KG1 (cell line): Measurements from ENCODE around the gene TEK.

Experiments used
- DNase-seq: peaks from one replicate; lab custom pipeline; 2025; lab: John Stamatoyannopoulos, UW

TEK gene

DNA sequence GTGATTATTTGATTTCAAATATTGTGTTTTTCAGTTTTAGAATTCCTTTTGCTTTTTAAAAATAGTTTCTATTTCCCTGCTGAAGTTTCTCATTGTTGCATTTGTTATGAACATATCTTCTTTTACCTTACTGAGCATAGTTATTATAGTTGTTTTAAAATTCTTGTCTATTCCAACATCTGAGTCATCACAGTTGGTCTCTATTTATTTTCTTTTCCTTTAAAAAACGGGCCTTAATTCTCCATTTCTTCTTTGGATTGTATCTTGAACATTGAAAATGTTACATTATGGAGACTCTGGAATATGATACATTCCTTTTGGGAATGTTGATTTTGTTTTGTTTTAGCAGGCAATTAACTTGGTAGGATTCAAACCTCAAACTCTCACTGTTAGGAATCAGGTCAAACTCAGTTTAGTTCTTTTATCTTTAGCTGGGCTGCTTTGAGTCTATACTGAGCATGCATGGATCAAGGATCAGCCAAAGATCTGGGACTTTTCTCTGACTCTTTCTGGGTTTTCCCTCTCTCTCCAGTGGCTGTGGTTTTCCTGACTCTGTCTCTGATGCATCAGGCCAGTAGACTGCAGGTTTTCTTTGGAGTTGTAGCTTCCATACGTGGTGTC lies 70.3 kb downstream of the TEK start:
- no peak for DNase-seq

DNA sequence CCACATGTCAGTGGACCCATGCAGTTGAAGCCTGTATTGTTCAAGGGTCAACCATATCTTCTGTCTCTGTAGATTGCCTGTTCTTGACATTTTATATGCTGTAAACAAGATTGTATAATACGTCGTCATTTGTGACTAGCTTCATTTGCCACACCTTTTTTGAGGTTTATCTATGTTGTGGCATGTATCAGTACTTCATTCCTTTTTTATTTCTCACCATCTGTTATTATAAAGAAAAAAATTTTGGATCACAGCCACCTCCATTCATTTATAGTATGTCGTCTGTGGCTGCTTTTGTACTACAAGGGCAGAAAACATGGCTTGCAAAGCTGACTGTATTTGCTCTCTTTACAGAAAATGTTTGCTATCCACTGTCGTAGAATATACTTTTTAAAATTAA lies 72.4 kb downstream of the TEK start:
- DNase-seq, result no peak

DNA sequence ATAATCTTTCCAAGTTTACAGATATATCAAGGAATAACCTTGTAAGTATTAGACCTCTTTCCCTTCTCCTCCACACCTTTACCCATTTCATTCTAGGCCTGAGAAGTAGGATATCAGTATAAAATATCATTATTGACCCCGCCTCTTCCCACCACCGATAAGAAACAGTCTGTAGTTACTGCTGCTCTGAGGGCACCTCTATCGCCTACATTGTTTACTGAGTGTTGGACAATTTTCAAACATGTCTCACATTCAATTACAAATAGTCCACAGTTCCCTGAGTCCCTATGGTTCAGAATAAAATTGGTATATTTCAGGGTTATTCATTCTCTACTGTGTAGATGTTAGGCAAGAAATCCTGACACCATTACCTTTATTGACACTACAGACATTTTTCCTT lies 73.4 kb downstream of the TEK start:
- no peak for DNase-seq

DNA sequence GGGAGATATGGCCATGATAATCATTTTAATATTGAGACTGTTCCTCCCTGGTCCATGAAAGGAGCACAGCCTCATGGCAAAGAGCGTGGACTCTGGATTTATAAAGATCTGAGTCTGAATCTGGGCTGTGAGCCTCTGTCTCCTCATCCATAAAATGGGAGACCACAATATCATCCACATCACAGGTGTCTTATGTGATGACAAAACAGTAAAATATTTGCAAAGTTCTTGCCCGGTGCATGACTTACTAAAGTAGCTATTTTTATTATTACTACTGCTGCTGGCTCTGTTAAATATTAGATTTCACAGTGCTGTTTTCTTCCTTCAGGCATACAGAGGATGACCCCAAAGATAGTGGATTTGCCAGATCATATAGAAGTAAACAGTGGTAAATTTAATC lies 74.1 kb downstream of the TEK start:
- no peak for DNase-seq

DNA sequence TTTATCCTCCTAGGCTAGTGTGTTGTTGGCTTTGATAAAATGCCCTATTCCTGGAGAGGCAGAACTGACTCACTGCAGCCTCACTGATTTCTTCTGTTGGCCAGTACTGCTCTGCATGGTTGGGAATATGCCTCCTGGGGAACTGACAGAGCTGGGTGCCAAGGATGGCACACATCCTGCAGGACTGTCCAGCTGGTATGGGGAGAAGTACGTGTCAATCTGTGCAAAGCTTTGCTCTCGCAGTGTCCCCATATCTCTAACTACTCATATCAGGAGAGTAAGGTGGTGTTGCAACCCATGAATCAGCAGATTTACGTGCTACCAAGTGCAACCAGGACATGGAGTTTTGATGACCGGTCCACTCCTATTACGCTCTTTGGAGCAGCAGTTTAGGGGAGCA lies 74.7 kb downstream of the TEK start:
- DNase-seq, result no peak

DNA sequence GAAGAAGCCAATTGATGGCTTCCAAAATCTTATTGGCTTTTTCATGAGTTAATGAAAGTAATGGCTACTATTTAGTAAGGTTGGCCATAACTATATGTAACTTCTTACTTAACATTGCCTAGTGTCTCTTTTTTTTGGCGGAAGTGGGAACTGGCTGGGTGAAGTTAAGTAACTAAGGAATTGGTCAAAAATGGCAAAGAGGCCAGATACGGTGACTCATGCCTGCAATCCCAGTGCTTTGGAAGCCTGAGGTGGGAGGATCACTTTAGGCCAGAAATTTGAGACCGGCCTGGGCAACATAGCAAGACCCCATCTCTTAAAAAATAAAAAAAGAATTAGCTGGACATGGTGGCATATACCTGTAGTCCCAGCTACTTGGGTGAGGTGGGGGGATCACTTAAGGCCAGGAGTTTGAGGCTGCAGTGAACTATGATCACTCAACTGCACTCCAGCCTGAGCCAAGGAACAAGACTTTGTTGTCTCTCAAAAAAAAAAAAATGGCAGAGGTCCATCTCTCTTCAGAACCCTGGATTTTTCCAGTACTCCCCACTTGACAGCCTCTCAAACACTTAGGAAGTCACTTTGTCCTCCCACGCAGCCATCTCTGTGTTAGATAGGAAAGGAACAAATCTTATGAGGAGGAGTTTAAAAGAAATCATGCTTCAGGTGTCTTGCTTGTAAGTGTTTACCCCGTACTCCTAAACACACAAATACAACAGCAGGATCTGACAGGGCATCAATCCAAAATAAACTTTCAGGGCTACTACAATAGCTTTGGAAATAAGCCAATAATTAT lies 75.7 kb downstream of the TEK start:
- DNase-seq, result no peak

DNA sequence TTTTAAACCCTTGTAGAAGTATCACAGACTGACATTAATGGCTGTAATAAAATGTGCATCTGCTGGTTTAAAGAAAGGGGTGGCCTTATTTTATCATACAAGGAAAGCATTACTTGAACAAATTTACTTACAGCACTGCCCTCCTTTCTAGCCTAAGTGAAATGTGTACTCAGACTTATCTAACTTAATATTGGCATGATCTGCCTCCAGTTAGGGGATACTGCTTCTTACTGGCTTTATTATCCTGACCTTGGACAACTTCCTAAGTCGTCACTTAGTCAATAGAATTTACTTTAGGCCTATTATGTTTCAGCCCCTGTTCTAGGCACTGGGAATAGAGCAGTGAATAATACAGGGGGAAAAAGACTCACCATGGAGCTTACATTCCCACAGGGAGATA lies 79.4 kb downstream of the TEK start:
- no peak for DNase-seq

DNA sequence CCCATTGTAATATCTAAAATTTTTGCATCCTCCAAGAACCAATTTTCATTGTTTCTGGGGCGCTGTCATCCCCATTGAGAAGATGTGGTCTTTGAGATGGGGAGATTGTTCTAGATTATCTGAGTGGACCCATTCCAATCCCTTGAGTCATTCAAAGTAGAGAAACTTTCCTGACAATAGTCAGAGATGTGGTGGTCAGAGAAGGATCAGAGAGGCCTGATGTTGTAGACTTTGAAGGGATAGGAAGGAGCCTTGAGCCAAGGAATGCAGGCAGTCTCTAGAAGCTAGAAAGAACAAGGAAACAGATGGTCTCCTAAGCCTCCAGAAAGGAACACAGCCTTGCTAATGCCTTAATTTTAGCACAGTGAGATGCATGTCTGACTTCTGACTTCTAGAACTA lies 80.4 kb downstream of the TEK start:
- no peak for DNase-seq

DNA sequence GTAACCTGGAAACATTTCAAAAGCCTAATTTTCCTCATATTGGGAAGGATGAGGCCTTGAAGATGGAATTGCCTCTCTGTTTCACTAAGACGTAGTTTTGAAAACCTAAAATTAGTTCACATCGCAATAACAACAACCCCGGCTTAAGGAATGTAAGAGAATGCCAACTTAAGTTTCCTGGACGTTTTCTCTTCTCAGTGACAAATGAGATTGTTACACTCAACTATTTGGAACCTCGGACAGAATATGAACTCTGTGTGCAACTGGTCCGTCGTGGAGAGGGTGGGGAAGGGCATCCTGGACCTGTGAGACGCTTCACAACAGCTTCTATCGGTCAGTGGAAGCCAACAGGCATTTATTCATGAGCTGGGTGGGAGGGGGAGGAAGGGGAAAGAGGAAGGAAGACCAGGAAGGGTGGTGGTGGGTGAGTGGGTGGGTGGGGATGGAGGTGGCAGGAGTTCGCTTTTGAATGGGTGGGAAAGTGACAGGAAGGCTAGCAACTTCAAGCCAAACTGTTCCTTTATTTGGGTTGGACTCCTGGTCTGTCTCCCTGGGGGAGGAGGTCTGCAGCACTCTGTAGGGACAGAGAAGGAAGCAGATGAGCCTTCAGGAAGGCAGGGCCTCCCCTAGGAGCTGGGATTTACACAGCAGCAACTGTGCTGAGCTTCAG lies 83.4 kb downstream of the TEK start:
- DNase-seq, result no peak

DNA sequence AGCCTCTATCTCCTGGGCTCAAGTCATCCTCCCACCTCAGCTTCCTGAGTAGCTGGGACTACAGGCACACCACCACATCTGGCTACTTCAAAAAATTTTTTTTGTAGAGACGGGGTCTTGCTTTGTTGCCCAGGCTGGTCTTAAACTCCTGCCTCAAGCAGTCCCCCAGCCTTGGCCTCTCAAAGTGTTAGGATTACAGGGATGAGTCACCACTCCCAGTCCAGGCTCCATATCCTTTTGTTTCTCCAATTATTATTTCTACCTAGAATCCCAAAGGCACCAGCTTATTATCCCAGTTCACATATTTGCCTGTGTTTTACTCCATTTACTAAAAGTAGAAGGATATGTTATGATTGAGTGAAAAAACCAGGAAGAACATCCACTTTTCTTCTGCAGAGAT lies 84.9 kb downstream of the TEK start:
- DNase-seq, result no peak

DNA sequence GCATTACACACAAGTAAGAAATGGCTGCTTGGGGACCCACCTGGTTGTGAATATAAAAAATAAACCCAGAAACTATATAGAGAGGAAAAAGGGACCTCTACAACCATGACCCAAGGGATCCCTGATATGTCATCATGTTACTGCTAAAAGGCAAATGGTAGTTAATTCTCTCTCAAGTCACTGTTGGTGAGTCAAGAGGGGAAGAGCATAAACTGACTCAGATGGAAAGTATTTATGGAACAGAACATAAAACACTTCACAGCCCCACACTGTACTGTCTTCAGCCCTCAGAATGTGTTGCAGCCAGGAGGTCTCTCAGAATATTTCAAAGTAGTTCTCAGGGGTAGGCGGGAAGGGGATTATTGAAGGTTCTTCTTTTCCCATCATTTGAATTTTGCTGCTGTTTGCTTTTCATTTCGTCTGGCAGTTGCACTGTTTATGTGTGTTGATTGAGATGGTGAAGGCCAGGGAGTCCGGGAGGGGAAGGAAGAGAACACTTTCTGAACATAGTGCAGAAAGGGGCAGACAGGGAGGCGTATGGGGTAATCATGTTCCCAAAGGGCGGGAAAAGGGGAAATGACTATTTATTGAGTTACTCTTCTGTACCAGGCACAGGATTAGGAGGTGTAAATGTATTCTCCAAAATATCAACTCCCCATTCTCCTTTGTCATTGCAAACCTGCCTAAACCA lies 85.5 kb downstream of the TEK start:
- DNase-seq, result no peak

DNA sequence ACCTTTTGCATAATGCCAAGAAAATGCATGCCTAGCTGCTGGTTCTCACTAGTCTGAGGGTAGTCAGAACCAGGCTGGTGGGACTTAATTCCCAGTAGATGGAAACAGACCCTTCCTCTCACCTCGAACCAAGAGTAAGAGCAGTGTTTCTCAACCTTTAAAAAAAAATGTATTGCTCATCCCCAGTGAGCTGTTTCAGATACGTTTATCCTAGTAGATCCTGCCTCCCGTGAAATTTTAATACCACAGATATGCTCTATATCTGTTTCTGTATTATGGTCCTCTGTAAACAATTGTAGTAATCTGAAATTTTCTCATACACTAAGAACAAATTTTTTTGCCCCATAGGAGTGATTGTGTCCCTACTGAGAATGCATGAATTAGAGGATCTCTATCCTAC lies 86.2 kb downstream of the TEK start:
- DNase-seq, result no peak

DNA sequence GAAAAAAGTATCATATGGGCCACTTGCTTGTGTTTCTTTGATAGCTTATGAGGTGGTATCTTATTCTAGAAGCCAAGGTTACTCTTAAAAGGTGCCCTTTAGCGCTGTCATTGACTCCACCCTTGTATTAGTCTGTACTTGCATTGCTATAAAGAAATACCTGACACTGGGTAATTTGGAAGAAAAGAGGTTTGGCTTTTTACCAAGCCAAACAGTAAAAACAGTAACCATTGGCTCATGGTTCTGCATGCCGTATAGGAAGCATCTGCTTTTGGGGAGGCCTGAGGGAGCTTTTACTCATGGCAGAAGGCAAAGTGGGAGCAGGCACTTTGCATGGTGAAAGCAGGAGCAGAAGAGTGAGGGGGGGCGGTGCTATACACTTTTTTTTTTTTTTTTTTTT lies 87.4 kb downstream of the TEK start:
- no peak for DNase-seq

DNA sequence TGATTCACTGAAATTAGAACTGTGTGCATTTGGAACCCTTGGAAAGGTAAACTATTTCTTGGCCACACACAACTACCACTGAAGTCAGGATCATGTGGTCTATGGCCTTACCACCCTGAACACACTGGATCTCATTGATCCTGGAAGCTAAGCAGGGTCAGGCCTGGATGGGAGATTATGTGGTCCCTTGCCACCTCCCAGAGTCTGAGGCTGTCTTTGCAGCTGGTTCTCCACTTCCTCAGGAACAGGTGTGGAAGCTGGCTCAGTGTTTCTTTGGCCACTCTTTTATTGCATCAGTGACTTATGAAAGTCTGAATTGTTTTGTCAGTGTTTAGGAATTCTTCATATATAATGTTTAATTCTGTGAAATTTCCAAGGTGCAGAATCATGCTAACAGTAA lies 89.2 kb downstream of the TEK start:
- DNase-seq, result no peak

DNA sequence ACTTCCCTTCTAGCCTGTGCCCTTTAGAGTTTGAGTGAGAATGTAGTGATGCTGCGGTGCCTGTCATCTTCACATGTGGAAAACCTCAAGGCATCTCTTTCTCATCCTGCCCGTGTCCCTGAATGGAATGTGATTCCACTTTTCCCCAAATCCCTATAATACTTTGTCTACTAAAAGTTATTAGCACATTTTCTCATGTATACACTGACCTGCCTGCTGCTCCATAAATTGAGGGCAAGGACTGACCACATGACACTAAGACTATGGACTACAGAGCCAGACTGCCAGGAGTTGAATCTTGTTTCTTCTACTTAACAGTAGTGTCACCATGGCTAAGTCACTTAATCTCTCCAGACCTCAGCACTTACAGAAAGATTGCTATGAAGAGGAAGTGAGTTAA lies 93.0 kb downstream of the TEK start:
- DNase-seq, result no peak

DNA sequence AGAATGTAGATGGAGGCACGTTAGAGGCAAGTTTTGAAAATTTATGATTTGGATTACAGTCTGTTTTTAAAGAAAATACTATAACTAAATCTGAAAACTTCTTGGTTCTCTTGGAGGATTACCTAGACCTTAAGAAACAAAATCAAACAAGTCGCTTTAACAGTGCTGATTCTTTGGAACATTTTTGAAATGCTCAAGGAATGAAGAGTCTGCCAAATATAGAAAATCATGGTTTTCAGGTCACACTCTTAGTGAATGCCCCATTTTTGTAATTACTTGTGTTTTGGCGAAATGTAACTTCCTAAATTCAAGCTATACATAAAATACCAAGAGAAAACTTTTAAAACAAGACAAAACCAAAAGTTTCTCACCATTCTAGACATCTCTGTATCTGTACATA lies 94.8 kb downstream of the TEK start:
- DNase-seq, result no peak

DNA sequence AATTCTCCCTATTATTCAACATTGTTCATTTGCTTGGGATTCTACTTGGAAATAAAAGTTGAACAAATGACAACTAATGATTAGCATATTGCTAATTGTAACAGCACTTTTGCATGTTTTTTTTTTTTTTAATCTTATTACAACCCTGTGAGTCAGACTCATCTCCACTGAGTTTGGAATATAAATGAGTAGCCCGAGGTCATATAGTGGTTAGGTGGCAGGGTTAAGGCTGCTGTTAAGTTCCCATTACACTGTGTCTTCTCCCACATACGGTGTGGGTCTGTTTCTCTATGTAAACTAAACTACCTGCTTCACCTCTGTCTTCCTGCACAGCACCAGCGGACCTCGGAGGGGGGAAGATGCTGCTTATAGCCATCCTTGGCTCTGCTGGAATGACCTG lies 95.6 kb downstream of the TEK start:
- DNase-seq, result no peak

DNA sequence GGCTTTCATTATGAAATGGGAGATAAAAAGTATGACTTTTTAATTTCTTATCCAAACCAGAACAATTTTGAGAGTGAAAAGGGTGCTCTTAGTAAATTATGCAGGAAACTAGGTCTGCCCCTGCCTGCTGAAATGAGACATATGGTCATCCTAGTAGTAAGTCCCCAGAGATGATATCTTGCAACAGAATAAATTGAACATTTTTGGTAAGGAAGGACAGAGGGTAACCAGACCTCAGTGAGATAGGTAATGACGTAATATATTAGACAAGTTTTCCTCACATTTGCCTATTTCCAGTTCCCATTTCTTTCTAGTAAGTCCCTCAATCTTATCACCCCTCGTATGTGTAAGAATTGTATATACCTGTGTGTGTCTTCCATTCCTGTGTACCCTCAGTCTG lies 96.2 kb downstream of the TEK start:
- no peak for DNase-seq

DNA sequence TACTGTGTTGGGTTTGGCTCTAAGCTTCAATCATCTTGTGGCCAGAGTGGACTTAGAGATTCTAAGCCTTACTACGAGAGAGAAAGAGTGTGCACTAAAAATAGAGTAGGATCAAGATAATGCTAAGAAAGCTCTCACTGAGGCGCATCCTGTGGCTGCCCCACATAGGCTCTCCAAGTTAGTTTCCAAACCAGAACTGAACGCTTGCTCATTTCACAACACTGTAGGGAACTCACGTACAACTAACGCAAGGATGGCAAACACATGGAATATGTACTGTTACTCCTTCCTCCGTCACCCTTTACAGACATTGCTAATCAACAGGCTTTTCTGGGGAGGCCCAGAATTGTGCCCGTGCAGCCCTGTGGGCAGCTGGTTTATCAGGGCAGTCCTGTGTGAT lies 97.0 kb downstream of the TEK start:
- DNase-seq, result no peak

DNA sequence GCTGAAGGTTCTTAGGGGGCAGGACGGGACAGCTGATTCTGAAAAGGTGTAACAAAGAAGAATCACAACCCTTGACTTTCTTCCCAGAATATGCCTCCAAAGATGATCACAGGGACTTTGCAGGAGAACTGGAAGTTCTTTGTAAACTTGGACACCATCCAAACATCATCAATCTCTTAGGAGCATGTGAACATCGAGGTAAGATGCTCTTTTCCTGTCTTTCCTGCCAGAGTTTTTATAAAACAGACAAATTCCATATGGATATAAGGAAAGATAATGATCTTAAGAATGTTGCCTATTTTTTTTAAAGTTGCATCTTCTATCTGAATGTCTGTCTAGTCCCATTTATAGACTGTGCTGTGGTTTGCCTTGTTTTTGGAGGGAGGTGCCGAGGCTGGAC lies 100.0 kb downstream of the TEK start:
- no peak for DNase-seq

DNA sequence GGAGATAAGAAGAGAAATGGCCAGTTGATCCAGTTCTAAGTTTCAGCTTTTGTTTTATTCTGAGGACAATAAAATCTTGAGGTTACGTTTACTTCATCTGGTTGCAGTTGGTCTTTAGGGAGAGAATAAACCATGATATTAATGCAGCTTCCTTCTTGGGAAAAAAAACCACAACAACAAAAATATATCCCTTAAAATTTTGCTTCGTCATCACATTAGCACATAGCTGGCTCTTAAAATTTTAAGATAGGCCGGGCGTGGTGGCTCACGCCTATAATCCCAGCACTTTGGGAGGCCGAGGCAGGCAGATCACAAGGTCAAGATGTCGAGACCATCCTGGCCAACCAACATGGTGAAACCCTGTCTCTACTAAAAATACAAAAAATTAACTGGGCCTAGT lies 101.6 kb downstream of the TEK start:
- no peak for DNase-seq

DNA sequence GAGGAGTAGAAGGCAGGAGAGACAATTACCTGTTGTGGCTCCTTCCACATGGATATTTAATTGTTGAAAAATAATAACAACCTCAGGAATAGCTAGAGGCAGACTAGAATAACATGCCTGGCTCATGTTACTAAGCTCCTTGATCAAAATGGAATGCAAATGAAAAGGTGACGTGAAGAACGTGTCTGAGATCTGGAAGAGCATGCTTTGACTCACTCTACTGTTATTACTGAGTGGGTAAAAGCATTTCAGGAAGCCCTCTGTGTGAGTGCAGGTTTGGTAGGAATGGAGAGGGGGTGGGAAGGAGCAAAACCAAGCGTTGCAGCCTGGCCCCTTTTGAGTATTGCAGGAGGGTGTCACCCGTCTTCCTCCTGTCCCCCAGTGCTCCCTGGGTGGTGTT lies 103.2 kb downstream of the TEK start:
- DNase-seq, result no peak

DNA sequence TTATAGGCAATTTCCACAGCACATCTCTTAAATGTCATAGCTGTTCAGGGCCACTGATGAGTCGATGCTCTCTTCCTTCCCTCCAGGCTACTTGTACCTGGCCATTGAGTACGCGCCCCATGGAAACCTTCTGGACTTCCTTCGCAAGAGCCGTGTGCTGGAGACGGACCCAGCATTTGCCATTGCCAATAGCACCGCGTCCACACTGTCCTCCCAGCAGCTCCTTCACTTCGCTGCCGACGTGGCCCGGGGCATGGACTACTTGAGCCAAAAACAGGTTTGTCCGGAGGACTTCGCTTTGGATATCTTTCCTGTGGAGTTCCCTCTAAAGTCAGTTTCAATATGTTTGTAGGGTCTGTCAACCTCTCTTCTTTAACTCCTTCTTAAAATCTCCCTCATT lies 103.6 kb downstream of the TEK start:
- DNase-seq, result no peak
